NCI-H2081 (cell line): ENCODE measurements around the gene EPHA7.

Experiments used
- DNase-seq, 2 experiments: peaks; one replicate each; lab custom pipeline; 2025; lab: John Stamatoyannopoulos, UW

Gene EPHA7

DNA sequence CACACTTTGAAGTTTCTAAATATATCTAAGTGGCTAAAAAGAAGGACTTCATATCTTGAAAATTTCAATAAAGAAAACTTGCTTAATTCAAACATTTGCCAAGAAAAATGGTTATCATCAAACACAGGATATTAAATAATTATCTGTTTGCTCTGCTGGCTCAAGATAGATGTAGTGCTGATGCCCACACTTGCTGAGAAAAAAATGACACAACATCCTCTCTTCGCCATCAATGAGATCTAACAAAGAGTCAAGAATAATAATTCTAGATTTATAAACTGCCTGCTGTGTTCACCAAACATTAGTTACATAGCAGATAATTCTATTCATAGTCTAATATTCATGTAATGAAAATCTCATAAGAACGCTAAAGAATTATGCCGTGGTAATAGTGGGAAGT, 93.6 kb downstream of the EPHA7 start:
- no peak for DNase-seq

DNA sequence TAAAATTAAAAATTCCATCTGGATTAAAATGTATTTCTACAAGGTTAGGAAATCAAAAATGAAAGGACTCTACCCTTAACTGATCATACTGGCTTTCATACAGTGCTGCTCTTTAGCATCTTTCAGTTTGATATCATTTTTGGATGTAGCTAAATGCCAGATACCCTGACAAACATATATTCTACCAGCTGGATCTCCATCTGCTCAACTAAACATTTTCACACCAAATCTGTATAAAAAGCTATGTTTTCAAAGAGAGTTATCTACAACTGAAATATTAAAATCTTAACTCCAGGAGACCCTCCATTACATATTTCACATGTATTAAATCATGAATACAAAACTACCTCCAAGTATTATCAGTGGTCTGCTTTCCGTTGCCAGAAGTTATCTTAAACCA, 95.7 kb downstream of the EPHA7 start:
- DNase-seq, result no peak

DNA sequence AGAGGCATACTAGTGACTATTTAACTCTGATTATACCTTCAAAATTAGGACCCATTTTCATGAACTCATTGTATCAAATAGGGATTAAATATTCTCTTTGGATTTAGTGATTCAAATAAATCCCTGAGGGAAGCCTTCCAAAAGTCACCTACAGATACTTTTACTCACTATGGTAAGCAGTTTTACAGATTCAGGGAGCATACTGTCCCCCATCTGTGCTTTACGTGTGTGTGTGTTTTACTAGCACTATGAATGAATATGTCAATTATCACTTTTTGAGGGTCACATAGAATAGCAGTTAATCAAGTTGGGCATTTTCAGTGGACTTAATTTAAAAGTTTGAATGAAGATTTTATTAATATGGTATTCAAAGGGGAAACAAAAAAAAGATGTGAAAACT, 96.7 kb downstream of the EPHA7 start:
- DNase-seq, result no peak

DNA sequence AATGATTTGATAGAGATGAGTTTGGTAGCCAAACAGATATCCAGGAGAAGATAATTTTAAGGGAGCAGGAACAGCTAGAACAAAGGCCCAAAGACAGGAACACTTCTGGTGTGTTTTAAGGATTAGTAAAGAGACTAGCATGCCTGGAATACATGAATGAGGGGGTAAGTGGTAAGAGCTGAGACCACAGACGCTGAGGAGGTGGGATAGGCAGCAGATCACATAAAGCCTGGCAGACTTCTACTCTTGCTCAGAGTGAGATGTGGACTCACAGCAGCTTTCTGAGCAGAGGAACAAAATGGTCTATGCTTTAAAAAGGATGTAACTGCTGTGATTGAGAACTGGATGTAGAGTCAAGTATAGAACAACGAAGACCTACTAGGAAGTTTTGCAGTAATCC, 100.1 kb downstream of the EPHA7 start:
- DNase-seq, result no peak

DNA sequence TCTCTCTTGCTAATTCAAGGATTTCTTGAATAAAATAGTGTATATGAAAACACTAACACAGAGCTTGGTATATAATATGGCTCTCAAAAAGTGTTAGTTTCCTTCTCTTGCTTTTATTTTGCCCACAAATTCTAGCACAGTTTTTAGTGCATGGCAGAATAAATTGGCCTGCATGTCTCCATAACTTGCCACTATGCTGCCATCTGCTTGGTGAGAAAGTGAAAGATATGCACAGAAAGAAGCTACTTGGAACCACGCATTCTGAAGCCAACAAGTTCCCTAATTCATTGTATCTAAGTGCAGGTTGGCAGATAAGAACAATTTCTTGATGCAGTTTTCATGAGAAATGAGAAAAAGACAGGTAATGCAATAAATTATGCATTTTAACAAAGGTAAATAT, 101.2 kb downstream of the EPHA7 start:
- DNase-seq, result peak in 1 of 2 experiments; percentile 15

DNA sequence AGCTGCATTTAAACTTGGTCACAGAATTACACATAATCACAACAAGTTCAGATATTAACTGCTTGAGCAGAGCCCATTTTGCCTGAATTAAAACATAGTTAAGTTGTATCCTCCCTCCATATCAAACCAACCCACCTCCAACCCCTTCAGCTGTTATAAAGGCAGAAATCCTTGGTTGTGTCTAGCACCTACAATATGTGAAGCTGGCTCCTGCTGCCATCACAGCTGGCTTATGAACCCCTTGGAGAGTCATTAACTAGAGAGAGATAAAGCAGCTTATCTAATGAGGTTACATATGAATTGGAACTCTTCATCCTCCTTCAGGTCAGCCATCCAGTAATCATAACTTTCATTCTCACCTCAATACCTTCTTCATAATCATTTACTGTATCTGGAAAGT, 101.8 kb downstream of the EPHA7 start:
- no peak for DNase-seq

DNA sequence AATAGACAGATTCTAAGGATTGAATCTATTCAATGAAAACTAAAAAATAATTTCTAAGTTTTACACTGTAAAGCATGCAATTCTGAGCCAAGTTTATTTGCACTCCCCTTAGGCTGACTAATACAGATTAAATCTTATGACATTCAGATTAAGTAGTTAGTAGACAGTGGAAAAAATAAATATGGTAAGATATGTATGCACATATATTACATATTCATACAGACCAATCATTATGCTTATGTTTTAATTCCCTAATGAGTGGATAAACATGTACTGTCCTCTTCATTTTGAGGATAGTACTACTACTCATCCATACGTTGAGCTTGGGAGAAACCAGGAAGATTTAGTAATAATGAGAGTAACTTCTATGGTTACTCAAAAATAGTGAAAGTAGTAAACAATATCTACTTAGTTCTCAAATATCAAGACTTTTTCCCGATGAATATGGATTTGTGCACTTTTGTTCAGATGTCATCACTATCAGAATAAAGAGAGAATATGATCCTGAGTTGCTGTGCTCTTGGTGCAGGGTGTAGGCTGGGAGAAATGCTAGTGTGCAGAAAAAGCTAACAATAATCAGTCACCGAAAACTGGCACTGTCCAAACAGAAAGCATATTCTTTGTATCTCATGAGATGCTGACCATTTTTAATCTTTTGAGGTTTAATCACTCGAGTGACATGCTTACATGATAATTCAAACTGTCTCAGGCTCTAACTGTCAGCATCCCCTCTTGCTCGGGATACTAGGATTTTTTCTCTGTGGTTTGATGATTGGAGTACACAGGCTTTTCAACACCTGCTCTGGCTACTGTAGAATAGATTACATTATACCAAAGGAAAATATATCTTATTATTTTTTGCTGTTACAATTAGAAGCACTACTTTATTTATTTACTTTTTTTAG, 111.6 kb downstream of the EPHA7 start:
- DNase-seq, result peak in 1 of 2 experiments; percentile 47

DNA sequence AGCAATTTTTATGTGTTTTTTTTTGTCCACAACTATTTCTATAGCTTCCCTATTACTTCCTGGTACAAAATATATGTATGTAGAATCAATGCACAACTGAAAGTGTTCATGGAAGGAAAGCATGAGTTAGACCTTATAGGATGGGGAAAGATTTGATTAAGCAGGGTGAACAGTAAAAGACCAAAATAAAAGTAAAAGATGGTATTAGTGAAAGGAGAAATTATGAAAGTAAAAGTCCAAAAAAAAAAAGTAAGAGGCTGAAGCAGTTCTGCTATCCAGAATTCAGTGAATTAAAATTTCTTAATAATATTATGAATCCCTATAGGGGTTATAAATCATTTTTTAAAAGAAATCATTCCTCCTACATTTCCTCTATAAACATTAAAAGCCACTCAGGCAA, 114.3 kb downstream of the EPHA7 start:
- DNase-seq, result no peak

DNA sequence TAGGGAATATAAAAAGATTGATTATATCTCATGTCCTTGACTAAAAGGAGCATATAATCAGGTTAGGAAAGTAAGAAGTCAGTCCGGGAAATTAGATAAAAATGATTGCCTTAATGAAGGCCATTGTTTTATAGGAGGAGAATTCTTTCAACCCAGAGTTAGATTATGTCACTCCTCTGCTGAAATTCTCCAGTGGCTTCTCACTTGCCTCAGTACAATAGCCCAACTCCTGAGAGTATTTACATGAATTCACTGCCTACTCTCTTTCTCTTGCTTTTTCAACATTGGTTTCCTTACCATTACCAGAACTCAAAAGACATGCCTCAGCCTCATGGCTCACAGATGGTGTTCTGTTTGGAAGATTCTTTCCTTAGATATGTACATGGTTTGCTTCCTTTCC, 114.9 kb downstream of the EPHA7 start:
- DNase-seq, result no peak

DNA sequence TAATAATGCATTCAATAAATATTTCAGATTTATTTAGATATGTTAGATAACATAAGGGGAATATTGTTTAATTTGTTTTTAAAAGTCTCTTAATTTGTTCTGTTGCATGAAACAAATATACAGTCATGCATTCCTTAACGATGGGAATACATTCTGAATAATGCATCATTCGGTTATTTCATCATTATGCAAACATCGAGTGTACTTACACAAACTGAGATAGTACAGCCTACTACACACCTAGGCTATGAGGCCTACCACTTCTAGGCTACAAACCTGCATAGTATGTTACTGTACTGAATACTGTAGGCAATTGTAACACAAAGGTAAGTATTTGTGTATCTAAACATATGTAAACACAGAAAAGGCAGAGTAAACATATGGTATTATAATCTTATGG, 118.7 kb downstream of the EPHA7 start:
- peak in 1 of 2 experiments; percentile 78 for DNase-seq

DNA sequence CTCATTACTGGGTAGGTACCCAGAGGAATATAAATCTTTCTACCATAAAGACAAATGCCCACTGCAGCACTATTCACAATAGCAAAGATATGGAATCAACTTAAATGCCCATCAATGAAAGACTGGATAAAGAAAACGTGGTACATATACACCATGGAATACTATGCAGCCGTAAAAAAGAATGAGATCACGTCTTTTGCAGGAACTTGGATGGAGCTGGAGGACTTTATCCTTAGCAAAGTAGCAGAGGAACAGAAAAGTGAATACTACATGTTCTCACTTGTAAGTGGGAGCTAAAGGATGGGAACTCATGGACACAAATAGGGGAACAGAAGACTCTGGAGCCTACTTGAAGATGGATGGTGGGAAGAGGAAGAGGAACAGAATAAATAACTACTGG, 119.7 kb downstream of the EPHA7 start:
- no peak for DNase-seq

DNA sequence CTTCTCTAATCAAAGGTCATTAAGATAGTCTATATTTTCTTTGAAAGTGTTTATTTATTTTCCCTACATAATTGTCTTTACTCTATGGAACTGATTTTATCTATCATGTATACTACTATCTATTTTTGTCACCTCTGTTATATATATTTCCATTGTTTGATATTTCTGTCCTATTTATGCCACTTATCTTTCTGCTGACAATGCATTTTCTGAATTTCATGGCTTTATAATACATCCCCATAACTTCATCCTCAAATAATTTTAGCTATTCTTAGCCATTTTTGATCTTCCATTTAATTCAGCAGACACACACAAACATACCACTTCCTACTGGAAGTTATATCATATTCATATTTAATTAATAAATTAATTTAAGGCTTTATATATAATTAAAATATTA, 123.7 kb downstream of the EPHA7 start:
- no peak for DNase-seq

DNA sequence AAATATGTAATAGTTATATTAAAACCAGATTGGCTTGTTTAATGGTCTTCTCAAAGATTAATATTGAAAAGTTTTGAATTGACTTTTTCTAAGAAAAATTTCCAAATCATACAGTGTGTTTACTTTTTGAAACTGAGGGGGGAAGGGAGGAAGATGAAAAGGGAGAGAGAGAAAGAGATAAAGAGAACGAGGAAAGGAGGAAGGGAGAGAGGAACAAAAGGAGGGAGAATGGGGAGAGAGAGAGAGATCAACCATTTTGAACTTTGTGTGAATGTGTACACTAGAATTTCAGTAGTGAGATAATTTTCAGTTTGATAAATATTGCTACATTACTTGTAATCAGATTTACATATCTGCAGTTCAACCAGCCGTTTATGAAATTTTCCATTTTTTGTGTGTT, 124.5 kb downstream of the EPHA7 start:
- DNase-seq, result no peak

DNA sequence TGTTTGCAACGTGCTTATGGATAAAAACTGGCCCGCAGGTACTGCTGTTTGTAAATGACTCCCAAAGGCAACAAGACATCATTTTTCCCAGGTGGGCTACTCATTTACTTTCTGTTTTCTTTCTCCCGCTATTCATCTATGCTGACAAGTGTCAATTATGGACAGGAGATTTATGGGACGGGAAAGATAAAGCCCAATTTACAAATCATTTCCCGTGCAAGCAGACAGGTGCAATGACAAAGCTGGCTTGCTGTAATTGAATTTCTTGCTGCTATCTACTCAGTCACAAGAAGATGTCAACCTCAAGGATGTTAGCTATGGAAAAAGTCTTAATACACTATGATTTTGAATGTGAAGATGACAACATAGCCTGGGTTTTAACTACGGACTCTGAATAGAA, 125.5 kb downstream of the EPHA7 start:
- peak; percentile 68 to 92 for DNase-seq

DNA sequence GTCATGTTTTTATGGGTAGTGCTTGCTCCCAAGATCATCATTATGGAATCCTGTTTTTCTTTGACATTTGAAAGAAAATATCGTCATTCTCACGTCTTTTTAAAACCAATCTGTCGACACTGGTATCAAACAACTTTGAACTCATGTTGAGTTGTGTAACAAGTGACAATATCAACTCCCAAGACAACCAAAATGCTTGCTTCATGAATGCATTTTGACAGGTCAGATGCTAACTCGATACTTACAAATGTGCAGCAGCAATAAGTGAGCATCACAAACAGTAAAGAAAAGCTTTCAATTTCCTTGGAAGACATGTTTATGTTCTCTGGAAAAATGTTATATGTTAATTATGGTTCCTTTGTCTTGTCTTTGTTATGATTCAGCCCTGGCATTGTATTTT, 125.9 kb downstream of the EPHA7 start:
- DNase-seq, result no peak

DNA sequence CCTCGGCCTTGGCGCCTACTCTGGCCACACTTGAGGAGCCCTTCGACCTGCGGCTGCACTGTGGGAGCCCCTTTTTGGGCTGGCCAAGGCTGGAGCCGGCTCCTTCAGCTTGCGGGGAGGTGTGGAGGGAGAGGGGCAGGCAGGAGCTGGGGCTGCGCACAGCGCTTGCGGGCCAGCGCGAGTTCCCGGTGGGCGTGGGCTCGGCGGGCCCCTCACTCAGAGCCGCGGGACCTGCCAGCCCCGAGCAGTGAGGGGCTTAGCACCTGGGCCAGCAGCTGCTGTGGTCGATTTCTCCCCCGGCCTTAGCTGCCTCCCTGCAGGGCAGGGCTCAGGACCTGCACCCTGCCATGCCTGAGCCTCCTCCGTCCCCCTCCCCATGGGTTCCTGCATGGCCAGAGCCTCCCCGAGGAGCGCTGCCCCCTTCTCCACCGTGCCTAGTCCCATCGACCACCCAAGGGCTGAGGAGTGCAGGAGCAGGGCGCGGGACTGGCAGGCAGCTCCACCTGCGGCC, 136.8 kb downstream of the EPHA7 start:
- no peak for DNase-seq

DNA sequence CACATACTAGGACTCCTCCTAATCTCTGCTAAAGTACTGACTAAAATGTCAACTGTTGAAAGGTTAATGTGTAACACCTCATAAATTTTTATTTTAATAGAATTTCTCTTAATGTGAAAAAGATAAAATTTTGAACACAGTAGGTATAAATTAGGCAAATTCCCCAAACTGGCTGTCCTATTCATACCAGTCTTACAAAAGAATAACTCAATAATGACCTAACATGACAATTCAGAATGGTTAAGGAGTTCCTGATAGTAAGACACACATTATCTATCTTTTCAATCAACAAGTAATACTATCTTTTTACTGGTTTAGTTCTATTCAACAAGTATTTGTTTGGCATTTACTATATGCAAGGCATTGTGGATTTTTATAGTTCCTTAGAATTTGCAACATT, 141.1 kb downstream of the EPHA7 start:
- no peak for DNase-seq

DNA sequence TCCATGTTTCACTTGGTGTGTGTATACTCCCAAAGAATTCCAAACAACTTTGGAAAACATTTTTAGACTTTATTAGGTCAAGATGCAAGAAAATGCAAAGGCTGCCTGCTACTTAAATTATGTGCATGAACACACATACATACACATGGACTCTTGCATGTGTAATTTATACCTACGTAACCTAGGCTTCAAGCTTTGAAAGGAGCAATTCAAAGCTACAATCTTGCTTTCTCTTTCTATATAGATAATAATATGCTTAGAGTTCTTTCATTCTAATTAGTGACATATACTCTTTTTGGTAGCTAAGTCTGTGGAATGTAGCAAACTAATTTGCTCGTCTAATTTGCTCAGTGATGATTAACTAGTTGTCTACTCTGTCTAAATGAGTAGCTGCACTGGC, 146.5 kb downstream of the EPHA7 start:
- DNase-seq, result no peak

DNA sequence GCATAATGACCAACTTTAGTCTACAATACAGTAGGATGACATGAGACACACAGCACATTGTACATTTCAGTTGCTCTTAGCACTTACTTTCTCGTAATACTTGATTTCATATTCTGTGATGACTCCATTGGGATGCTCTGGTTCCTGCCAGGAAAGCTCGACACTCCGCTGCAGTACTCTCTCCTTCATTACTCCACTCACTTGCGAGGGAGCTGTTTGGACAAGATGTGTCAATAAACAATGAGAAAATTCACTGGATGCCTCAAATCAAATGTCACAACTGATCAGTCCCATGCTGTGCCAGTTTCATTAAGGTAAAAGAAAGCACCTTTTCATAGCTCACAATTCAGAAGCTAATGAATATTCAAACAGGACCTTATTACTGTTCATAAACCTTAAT, 147.1 kb downstream of the EPHA7 start:
- DNase-seq, result peak in 1 of 2 experiments; percentile 53

DNA sequence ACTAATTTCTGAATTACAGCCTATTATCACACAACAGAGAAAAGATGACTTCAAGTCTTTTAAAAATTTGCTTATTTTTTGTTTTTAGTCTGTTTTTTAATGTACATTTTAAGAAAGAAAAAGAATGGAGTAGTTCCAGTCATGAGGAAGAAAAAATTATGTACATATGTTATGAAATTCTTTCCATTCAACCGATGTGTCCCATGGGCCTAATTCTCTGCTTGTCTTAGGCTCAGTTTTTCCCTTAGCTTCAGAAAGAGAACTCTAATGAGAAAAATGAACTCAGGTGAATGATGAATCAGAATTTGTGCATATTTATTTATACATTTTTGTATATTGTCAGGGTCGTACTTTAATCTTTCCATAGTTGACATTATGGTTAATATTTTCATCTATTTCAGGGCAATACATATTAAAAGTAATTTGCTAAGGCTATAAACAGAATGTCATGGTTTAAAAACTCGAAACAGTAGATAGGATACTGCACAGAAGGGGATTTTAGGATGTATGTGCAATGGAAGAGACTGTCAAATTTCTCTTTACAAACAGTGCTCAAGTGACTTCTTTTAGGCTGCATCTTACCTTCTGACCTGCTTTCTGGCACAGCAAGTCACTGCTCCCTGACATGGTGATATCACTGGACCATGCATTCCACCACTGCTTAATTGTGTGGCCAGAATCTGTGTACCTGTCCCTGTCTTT, 153.1 kb downstream of the EPHA7 start:
- no peak for DNase-seq

DNA sequence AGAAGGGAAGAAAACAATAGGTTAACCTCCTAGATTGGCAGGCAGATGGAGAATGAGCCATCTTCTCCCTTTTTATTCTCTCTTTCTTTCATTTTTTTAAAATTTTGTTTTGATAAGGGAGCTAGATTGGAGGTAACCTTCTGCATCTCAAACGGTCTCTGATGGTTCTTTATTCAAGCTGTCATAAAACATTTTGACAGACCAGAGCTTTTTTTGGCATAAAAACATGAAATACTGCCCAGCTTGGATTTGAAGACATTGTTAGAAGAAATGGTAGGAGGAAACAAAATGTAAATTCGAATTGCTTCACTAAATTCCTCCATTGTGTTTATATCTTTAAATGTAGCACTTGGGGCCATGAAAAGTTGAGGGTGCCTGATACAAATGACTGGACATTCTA, 158.5 kb downstream of the EPHA7 start:
- DNase-seq, result no peak

DNA sequence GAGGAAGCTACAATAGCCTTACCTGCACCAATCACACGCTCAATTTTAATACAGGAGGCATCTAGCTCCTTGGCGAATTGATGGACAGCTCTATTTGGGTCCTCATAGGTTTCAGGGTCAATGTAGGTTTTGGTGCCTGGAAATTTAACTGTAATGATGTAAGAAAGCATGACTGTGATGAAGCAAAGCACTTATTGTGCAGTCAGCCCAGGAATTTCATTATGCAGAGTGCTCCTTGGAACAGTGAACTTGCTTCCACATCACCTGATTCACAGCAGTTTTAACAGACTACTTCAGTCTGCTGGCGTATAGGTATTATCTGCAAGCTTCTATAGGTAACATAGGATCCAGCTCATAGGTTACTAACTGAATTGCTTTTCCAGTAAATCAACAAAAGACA, 160.0 kb downstream of the EPHA7 start:
- DNase-seq, result no peak

DNA sequence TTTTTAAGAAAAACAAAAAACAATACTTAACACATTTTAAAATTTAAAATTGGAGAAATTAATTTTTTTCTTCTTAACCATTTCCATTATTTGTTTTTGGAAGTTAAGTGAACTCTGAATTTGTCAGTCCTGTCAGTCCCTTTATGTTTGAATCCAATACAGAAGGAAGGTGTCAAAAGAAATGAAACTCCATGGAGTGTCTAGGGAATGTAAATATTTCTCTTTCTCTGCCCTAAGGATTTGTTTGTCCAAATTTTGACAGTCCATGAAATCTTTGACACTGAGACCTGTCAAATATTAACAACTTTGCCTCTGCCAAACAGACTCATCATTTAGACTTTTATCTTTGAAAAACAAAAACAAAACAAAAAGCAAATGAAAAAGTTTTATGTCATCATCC, 166.4 kb downstream of the EPHA7 start:
- no peak for DNase-seq
